NCI-H2171 (cell line): ENCODE data around the gene CPT1B.
"Not testable (repeated sequence)": the region's sequence is repeated elsewhere in the genome, so short reads cannot be mapped to it uniquely, and the experiment has no call there.

Experiments used
- DNase-seq: peaks from one replicate; lab custom pipeline; 2025; lab: John Stamatoyannopoulos, UW

CPT1B gene

DNA sequence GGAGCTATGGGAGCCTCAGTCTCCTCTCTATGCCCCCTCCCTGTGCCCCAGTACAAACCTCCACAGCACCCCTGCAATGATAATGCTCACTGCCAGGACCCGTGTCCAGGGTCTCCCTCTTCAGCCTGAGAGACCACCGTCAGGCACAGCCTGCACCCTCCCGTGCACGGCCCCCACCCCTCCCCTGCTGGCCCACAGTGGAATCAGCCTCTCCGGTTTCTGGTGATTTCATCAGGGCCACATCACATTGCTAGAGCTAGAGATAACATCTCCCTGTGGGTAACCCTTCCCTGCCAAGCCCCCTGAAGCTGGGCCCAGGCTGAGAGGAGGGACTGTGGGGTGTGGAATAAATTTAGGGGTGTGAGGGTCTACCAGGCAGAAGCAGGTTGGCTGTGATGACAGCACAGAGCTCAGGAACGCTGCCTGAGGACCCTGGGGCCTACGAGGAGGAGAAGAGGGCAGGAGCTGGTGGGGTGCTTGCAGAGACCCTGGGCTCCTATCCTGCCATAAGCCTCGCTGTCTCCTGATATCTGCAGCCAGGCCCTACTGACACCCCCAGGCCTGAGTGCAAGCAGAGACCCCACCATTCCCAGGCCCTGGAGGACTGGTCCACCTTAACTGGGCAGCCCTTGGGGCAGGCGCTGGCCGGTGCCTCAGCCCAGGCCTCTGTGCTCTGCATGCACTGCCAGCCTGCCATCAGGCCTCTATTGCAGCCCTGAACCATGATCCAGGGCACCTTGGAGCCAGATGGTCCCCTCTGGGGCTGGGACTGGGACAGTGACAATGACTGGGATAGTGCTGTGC lies 32.5 kb downstream of the CPT1B start, which contains the start of gene KLHDC7B:
TSS of gene KLHDC7B (plus strand) at position 378 of the 804 bp plus-strand sequence. CDS start at position 723, 345 bp downstream.
- DNase-seq, result no peak

DNA sequence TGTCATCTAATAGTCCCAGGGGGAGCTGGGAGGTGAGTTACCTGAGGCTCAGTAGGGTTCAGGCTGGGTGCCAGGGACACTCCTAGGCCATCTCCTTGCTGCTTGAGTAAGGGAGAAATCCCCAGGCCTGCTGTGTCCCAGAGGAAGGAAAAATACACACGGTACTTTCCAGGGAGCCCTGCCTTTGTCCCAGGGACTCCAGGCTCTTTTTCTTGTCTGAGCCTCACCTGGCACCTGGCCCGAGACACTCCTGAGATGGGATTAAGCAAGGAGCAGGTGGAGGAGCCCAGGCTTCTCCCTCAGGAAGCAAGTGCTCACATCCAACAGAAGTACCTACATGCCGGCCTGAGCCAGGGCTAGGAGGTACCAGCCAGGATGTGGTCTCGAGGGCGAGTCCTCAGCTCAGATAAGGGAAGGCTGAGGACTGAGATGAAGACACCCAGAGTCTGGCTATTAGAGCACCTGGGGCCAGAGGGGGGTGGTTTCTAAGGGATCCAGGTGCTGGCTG lies 33.4 kb downstream of the CPT1B start:
- DNase-seq, result peak; percentile 83

DNA sequence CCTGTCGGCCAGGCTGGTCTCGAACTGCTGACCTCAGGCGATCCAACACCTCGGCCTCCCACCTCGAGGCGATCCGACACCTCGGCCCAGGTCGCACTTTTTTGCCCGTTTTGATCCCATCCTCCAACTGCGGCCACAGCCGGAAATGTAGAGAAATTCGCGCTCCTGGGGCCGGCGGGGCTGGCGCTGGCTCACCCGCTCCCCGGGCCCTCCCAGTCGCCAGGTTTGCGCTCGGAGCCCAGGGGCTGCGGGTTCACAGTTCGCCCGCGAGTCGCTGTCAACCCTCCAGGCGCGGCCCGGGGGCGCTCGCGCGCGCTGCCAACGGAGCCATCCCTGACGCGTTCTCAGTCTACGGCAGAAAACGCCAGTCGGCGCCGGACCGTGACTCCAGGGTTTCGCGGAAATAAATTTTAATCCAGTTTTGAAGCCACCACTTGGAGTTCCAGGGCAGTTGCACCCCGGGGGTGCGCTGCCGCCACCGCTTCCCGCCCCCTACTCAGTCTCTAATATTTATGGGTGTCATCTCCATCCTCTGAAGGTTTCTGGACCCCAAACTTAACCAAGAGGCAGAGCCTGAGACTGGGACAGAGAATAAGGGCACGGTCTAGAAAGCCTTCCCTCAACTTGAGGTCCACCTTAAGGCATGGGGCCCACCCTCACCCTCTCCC lies 34.0 kb downstream of the CPT1B start:
- DNase-seq, result peak; percentile 75

DNA sequence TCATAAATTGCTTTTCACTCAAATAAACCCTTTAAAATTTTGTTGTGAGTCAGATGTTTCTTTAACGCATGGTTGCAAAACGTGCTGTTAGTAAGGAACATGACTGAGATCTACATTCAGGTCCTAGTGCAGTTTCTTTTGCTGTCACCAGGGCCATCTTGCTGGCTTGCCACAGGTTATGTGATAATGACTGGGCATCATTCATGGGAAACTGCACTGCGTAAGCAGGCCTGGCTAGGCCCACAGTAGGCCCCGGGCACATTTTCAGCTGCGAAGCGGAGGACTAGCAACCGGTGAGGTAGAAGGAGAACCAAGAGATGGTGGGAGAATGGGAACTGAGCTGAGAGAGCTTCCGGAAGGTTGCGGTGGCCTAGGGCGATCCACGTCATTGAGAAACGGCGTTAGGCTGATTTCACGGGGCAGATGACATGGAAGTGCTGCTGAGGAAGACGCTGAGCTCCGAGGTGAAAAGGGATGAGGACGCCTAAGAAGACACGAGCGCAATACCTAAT lies 35.8 kb downstream of the CPT1B start:
- DNase-seq, result no peak

DNA sequence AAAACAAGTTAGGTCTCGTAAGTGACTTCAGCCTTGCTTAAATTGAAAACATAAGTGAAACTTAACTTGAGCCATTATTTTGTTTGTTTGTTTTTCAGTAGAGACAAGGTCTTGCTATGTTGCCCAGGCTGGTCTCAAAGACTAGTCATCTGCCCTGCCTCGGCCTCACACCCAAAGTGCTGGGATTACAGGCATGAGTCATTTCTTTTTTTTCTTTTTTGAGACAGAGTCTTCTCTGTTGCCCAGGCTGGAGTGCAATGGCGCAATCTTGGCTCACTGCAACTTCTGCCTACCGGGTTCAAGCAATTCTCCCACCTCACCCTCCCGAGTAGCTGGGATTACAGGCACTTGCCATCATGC lies 36.6 kb downstream of the CPT1B start:
- not testable (repeated sequence) for DNase-seq

DNA sequence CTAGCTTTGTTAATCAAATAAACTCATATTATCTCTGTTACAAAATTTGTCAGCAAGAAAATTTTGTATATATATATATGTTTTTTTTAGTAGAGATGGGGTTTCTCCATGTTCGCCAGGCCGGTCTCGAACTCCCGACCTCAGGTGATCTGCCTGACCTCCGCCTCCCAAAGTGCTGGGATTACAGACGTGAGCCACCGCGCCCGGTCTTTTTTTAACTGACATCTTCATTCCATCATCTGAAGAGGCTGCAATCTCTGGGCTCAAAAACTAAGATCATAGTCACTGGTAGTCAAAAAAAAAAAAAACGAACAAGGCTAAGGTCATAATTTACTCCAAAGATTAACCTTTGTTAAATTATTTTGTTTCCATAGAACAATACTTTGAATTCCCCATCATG lies 37.8 kb downstream of the CPT1B start:
- no peak for DNase-seq

DNA sequence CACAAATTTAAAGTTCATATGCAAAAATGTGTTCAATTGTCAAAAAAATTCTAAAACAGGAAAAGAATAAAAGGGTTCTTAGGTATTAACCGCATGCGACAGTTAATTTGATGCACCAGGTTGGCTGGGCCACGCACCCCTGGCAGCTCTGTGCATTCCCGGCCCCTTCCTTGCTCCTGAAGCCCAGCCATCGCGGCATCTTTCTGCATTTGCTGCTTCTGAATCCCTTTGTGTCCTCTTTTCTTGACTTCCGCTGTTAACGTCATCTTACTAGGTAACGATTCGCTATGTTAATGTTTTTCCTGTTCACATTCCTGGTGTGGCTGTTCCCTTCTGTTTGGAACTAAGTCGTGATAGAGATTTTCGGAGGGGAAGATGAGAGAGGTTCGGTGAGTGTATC lies 40.5 kb downstream of the CPT1B start:
- no peak for DNase-seq

DNA sequence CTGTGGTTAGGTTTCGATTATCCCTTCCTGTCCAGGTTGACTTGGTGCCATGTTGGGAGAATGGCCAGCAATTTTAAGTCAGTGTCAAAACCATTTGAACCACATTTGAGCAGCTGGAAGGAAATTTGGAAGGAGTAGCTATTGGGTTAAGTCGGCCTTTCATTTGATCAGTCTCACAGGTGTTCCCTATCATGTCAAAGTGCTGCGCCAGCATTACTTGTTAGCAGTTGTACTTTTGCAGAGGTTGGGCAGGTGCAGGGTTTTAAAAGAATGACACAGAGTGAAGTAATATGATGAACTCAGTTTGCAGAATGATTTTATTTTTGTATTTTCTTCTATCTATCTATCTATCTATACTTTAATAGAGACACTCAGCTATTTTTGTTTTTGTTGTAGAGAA lies 42.0 kb downstream of the CPT1B start:
- DNase-seq, result no peak

- DNase-seq, result no peak
Observed at GRCh38 chr22:50535113-50535512, 43.1 kb downstream of the CPT1B start.

GRCh38 chr22:50533856-50534711 lies 44.1 kb downstream of the CPT1B start:
- DNase-seq, result not testable (repeated sequence)

DNA sequence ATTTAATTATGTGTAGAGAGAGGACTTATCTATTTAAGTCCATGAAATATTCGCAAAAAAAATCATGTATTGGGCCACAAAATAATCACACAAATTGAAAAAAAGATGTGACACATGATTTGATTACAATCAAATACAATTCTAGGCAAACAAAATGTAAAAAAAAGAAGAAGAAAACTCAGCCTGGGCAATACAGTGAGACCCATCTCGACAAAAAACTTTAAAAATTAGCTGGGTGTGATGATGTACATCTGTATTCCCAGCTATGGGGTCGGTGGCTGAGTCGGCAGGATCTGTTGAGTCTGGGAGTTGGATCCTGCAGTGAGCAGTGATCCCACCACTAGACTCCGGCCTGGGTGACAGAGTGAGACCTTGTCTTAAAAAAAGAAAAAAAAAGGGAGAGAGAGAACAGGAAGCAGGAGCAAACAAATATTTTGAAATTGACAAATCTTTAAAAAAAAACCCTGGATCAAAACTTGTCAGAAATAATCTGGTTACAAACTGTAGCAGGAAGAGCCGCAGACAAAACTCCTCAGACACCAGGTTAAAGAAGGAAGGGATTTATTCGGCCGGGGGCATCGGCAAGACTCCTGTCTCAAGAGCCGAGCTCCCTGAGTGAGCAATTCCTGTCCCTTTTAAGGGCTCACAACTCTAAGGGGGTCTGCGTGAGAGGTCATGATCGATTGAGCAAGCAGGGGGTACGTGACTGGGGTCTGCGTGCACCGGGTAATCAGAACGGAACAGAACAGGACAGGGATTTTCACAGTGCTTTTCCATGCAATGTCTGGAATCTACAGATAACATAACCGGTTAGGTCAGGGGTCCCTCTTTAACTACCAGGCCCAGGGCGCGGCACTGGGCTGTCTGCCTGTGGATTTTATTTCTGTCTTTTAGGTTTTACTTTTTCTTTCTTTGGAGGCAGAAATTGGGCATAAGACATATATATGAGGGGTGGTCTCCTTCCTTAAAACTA lies 45.1 kb downstream of the CPT1B start:
- DNase-seq, result no peak

- DNase-seq, result peak; percentile 20
Observed at GRCh38 chr22:50531962-50532674, 46.1 kb downstream of the CPT1B start.

- DNase-seq, result no peak
Observed at GRCh38 chr22:50531546-50531961, 46.7 kb downstream of the CPT1B start.

DNA sequence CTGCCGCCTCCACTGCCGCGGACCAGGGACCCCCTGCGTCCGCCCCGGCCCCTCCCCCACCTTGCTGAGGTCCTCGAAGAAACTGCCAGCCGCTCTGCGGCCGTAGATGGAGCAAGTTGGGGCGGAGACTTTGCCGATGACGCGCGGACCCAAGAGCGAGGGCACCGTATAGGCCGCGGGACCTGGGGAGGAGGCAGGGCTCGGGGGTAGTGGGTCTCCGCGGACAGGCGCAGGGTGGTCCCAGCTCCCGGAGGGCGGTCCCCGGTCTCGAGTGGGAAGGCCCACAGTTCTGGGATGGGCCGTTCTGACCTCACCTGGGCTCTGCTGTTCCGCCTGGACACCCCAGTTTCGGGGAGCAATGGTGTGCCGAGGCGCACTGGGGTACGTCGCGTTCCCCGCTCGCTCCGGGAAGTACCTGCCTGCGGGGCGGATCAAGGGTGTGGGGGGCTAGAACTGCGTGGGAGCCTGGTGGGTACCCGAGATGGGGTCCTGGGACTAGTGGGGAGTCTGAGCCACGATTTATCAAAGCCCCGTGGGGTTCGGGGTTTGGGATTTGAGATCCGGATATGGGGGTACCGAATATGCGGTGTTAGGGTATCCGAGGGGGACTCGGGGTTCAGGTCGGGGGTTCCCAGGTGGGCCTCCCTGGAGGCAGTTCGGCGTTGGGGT lies 47.2 kb downstream of the CPT1B start:
- peak; percentile 27 for DNase-seq

GRCh38 chr22:50530580-50530876 lies 47.7 kb downstream of the CPT1B start:
- no peak for DNase-seq

DNA sequence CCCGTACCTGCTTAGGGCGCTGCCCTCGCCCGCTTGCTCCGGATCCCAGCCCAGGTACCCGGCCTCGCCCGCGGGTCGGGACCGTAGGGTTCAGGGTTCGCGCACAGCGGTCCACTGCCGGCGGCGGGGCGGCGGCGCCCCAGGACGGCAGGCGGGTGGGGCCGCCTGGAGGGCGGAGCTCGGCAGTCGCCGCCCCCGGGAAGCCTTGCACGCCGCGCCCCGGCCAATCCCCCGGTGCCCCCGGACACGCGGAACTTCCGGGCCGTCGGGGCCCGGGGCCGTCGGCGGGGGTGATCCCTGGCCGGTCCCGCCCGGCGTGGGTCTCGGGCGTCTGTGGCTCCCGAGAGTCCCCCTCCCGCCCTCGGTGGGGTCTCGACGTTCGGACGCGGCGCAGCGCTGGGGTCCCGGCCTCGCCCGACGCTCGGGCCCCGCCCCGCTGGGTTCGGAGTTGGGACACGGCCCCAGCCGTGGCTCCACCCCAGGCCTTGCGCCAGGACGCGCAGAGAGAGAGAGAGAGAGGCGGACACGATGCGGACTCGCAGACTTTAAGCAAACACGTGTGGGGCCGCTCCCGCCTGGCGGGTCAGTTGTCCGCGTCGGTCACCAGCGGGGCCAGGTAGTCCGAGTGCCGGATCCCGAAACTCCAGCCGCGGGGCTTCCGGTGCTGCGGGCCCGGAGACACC lies 48.2 kb downstream of the CPT1B start, which contains the start of gene TYMP:
TSS of gene TYMP (minus strand) at position 116 of the 683 bp plus-strand sequence. CDS start 303 bp downstream, outside the sequence.
- DNase-seq, result no peak

DNA sequence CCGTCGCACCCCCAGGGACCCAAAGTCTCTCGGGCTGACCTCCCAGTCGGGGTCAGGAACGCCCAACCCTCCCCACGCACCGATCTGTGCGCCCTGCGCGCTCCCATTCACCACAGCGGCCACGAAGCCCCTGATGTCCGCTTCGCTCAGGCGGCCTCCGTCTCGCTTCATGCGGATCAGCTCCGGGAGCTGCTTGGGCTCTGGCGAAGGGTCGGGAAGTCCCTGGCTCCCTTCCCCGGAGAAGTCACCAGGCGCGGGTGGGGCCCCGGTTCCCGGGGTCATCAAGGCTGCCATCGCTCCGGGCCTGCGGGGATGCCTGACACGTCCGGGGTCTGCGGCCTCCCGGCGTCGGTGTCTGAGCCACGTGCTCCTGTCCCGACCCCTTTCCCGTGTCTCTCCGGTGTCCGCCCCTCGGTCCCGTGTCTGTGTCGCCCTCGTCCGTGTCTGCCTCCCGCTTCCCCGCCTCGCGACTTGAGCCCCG lies 48.8 kb downstream of the CPT1B start:
- DNase-seq, result no peak

DNA sequence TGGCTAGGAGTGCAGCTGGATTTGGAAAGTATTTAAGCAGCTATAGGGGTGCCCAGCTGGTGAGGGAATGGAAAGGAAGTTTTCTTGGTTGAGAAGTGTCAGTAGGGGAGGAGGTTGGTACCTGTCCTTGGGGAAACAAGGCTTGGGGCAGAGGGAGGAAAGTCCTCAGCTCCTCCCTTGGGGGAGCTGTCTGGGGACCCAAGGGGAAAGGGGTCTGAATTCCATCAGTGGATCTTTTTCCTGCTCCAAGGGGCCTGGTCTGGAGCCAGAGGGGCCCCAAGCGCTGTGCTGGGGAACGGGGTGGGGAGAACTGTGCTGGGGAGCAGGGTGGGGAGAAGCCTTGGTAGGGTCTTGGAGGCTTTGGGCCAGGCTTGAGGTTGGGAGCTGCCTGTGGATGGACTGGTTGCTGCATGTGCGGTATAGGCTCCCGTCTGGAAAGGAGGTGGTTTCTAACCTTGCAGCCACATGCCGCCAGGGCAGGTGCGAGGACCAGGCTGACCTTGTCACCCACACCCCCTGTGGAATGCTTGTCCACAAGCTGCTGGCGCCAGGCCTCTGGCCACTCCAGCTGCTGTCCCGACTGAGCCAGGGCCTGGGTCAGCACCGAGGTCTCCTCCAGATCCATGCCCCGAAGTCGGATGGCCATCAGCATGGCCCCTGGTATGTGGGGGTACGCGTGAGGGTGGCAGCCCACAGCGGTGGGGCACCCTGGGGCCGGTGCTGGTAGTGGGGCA lies 49.4 kb downstream of the CPT1B start:
- DNase-seq, result no peak
